H1 (cell line): ENCODE measurements around the gene BRS3. TPM values are rescaled to one million over a fixed set of nuclear protein-coding genes. Genes with fewer than 3 reads are reported as not detected.

Experiments
- SUZ12 ChIP-seq: fragments of 200-600 bp; sonication (generic); IDR thresholded peaks from 2 replicates; pipeline ENCODE4 v1.6.1; 2012; ENCODE audit warnings: mild to moderate bottlenecking, inconsistent platforms, low read length, moderate library complexity, mixed read lengths
- YY1 ChIP-seq: IDR thresholded peaks from 2 replicates; pipeline ENCODE4 v1.6.1; 2011; ENCODE audit warnings: low read depth, mild to moderate bottlenecking, low read length
- polyA plus RNA-seq, 7 experiments: library from polyadenylated mRNA; depleted of rRNA in 3 of 7; stranded (reverse) in 5 of 7; unstranded in 2 of 7; fragments of >200 nt in 5 of 7; fragments of 200-250 nt in 2 of 7; gene quantifications; 1 replicate in 5 of 7; 2 replicates in 1 of 7; 4 replicates in 1 of 7; pipeline versions ENCODE4 v1.2.1 to v1.2.3, GENCODE V29; 2011 to 2013; ENCODE audit warnings: missing spikeins in 2 of 7, mixed read lengths in 2 of 7
- total RNA-seq: library from RNA; stranded (reverse); fragmentation: NEBNext Ultra II Directional; extraction: Animal tissue kit (Norgen Biotek cat#: 25700); gene quantifications from 2 replicates; pipeline ENCODE4 v1.2.1, GENCODE V29; 2021
- TF ChIP-seq, protein P1 (sequence below): fragments of 300-600 bp; sonication (generic); IDR thresholded peaks from 2 replicates; pipeline ENCODE4 v1.7.1; 2012; ENCODE audit warnings: low read length, moderate library complexity, mild to moderate bottlenecking, inconsistent platforms; ENCODE audit not compliant: insufficient replicate concordance

Gene BRS3
- total and polyA plus RNA-seq, 2 of the 8 experiments (the other 6 are each of a cell fraction or from before 2014, with no cell fraction given) = not detected

DNA sequence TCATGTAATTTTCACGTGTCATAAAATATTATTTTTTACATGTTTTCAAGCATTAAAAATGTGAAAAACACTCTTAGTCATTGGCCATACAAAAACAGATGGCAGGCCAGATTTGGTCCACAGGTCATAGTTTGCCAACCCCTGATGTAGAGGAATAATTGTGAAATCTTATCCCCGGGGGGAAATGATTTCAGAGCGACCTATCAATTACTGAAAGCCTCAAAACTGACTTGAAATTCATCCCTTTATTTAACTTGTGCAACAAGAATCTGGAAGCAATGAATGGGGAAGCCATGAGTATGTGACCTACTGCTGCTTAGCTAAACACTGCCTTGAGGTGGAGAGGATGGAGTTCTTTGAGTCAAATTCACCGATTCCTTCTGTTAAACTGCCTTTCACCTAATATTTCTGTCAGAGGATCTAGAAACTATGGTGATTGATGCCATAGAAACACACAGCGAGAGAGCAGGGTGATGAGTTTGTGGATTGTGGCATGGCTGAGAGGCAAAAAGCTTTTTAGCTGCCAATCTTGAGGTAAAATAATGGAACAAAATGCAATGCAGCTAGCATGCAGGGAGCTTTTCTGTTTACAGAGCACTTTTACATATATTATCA, 30.3 kb upstream of the BRS3 start (continued):
- TF ChIP-seq, protein P1, sequence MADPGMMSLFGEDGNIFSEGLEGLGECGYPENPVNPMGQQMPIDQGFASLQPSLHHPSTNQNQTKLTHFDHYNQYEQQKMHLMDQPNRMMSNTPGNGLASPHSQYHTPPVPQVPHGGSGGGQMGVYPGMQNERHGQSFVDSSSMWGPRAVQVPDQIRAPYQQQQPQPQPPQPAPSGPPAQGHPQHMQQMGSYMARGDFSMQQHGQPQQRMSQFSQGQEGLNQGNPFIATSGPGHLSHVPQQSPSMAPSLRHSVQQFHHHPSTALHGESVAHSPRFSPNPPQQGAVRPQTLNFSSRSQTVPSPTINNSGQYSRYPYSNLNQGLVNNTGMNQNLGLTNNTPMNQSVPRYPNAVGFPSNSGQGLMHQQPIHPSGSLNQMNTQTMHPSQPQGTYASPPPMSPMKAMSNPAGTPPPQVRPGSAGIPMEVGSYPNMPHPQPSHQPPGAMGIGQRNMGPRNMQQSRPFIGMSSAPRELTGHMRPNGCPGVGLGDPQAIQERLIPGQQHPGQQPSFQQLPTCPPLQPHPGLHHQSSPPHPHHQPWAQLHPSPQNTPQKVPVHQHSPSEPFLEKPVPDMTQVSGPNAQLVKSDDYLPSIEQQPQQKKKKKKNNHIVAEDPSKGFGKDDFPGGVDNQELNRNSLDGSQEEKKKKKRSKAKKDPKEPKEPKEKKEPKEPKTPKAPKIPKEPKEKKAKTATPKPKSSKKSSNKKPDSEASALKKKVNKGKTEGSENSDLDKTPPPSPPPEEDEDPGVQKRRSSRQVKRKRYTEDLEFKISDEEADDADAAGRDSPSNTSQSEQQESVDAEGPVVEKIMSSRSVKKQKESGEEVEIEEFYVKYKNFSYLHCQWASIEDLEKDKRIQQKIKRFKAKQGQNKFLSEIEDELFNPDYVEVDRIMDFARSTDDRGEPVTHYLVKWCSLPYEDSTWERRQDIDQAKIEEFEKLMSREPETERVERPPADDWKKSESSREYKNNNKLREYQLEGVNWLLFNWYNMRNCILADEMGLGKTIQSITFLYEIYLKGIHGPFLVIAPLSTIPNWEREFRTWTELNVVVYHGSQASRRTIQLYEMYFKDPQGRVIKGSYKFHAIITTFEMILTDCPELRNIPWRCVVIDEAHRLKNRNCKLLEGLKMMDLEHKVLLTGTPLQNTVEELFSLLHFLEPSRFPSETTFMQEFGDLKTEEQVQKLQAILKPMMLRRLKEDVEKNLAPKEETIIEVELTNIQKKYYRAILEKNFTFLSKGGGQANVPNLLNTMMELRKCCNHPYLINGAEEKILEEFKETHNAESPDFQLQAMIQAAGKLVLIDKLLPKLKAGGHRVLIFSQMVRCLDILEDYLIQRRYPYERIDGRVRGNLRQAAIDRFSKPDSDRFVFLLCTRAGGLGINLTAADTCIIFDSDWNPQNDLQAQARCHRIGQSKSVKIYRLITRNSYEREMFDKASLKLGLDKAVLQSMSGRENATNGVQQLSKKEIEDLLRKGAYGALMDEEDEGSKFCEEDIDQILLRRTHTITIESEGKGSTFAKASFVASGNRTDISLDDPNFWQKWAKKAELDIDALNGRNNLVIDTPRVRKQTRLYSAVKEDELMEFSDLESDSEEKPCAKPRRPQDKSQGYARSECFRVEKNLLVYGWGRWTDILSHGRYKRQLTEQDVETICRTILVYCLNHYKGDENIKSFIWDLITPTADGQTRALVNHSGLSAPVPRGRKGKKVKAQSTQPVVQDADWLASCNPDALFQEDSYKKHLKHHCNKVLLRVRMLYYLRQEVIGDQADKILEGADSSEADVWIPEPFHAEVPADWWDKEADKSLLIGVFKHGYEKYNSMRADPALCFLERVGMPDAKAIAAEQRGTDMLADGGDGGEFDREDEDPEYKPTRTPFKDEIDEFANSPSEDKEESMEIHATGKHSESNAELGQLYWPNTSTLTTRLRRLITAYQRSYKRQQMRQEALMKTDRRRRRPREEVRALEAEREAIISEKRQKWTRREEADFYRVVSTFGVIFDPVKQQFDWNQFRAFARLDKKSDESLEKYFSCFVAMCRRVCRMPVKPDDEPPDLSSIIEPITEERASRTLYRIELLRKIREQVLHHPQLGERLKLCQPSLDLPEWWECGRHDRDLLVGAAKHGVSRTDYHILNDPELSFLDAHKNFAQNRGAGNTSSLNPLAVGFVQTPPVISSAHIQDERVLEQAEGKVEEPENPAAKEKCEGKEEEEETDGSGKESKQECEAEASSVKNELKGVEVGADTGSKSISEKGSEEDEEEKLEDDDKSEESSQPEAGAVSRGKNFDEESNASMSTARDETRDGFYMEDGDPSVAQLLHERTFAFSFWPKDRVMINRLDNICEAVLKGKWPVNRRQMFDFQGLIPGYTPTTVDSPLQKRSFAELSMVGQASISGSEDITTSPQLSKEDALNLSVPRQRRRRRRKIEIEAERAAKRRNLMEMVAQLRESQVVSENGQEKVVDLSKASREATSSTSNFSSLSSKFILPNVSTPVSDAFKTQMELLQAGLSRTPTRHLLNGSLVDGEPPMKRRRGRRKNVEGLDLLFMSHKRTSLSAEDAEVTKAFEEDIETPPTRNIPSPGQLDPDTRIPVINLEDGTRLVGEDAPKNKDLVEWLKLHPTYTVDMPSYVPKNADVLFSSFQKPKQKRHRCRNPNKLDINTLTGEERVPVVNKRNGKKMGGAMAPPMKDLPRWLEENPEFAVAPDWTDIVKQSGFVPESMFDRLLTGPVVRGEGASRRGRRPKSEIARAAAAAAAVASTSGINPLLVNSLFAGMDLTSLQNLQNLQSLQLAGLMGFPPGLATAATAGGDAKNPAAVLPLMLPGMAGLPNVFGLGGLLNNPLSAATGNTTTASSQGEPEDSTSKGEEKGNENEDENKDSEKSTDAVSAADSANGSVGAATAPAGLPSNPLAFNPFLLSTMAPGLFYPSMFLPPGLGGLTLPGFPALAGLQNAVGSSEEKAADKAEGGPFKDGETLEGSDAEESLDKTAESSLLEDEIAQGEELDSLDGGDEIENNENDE = no peak
- TF ChIP-seq SUZ12 (no peak), YY1 (no peak)
